ENCODE measurements around the gene RPP21. TPM values are rescaled to one million over a fixed set of nuclear protein-coding genes. Genes with fewer than 3 reads are reported as not detected.

The RPP21 gene
- total RNA-seq, 1 experiment from 2014 or later, result 64.0 TPM

DNA sequence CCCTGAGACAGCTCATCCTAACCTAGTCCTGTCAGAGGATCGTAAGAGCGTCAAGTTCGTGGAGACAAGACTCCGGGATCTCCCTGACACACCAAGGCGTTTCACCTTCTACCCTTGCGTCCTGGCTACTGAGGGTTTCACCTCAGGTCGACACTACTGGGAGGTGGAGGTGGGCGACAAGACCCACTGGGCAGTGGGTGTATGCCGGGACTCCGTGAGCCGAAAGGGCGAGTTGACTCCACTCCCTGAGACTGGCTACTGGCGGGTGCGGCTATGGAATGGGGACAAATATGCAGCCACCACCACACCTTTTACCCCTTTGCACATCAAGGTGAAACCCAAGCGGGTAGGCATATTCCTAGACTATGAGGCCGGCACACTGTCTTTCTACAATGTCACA is 3.2 kb upstream of the RPP21 start:
- Histone ChIP-seq H2BK5ac (ENCODE audit: insufficient read length, low read length) (no peak overlapping the region), H3K9ac (ENCODE audit: extremely low read depth, insufficient read length, low read length) (no peak overlapping the region), H2BK120ac (ENCODE audit: low read depth, low read length, poor library complexity, severe bottlenecking) (no peak overlapping the region), H3K4me1 (ENCODE audit: insufficient read depth, low read length) (no peaks in the 10 kb centered on the region), H3K23ac (ENCODE audit: insufficient read length, low read depth, low read length) (no peak overlapping the region), H3K56ac (ENCODE audit: insufficient read length, low read depth, low read length) (no peak overlapping the region), H3T11ph (ENCODE audit: low read length) (no peak overlapping the region), H2AK5ac (ENCODE audit: insufficient read length, low read length) (no peak overlapping the region), H3K27me3 (ENCODE audit: insufficient read depth, low read length) (no peaks in the 10 kb centered on the region), H3K14ac (ENCODE audit: insufficient read depth, low read length) (no peak overlapping the region), H2BK20ac (ENCODE audit: low read depth, low read length, poor library complexity, severe bottlenecking) (no peak overlapping the region), H3K79me2 (ENCODE audit: insufficient read depth, low read length) (no peaks in the 10 kb centered on the region), H3K27ac (ENCODE audit: insufficient read length, low read depth, low read length) (no peak overlapping the region), H3K23me2 (ENCODE audit: insufficient read length, low read depth, low read length, poor library complexity, severe bottlenecking) (no peaks in the 10 kb centered on the region), H4K91ac (ENCODE audit: insufficient read length, low read depth, low read length) (no peak overlapping the region), H3K4me2 (ENCODE audit: insufficient read depth, insufficient read length, low read length) (no peak overlapping the region), H2AFZ (ENCODE audit: low read length) (no peak overlapping the region), H3K4ac (ENCODE audit: low read depth, low read length) (no peak overlapping the region), H4K5ac (ENCODE audit: insufficient read length, low read depth, low read length) (no peak overlapping the region), H4K20me1 (ENCODE audit: control insufficient read depth, insufficient read depth, insufficient read length) (no peaks in the 10 kb centered on the region), H4K8ac (replicated peaks; ENCODE audit: insufficient read length, low read depth, low read length) (no peak overlapping the region), H2BK12ac (ENCODE audit: insufficient read length, low read depth, low read length) (no peak overlapping the region), H3K9me3 (ENCODE audit: control insufficient read depth, low read depth, low read length) (no peaks in the 10 kb centered on the region), H2BK15ac (ENCODE audit: low read depth, low read length) (no peak overlapping the region), H3K79me1 (ENCODE audit: insufficient read depth, low read depth, low read length, poor library complexity, severe bottlenecking) (no peaks in the 10 kb centered on the region), H3K18ac (ENCODE audit: insufficient read length, low read depth, low read length) (no peak overlapping the region)
- peaks cover 10% of the 10 kb centered on the region in 2 experiments for H3K4me1 Mint-ChIP-seq
- H3K4me3 Mint-ChIP-seq, result no peak overlapping the region
- no peak for DNase-seq
- H3K27me3 Mint-ChIP-seq (ENCODE audit: low read depth), result no peaks in the 10 kb centered on the region
- TF ChIP-seq, protein P1, sequence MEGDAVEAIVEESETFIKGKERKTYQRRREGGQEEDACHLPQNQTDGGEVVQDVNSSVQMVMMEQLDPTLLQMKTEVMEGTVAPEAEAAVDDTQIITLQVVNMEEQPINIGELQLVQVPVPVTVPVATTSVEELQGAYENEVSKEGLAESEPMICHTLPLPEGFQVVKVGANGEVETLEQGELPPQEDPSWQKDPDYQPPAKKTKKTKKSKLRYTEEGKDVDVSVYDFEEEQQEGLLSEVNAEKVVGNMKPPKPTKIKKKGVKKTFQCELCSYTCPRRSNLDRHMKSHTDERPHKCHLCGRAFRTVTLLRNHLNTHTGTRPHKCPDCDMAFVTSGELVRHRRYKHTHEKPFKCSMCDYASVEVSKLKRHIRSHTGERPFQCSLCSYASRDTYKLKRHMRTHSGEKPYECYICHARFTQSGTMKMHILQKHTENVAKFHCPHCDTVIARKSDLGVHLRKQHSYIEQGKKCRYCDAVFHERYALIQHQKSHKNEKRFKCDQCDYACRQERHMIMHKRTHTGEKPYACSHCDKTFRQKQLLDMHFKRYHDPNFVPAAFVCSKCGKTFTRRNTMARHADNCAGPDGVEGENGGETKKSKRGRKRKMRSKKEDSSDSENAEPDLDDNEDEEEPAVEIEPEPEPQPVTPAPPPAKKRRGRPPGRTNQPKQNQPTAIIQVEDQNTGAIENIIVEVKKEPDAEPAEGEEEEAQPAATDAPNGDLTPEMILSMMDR (conservative IDR thresholded peaks at IDR 0.05), result no peak
- no peak overlapping the region for H3K27ac Mint-ChIP-seq
- H3K36me3 Mint-ChIP-seq (ENCODE audit: insufficient read depth in 1 of 3, low read depth in 3 of 3), result peaks cover 9 to 48% (median 44%) of the 10 kb centered on the region in 3 experiments
- WGBS (ENCODE audit: extremely low coverage, insufficient read length, low lambda C conversion rate), result no CpG with 5 or more reads among the region's 16 CpGs
- H3K9me3 Mint-ChIP-seq, result no peaks in the 10 kb centered on the region
